ENCODE data around the gene DKK1.

DNA sequence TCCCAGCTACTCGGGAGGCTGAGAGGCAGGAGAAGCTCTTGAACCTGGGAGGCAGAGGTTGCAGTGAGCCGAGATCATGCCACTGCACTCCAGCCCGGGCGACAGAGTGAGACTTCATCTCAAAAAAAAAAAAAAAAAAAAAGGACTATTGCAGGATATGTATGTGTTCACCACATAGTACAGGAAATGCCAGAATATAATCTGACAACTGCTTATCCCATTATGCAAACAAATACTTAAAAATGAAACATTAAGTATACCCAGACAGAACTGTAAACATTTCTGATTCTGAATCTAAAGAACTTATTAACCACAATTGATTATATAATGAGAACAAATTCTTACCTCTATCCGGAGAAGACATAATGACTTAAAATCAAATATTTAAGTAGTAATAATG lies 18.7 kb downstream of the DKK1 start:
- TF ChIP-seq ZNF384 (IDR thresholded peaks at IDR 0.05) (no peak), TARDBP (IDR thresholded peaks at IDR 0.05) (no peak), FOXK2 (IDR thresholded peaks at IDR 0.05) (no peak), ELF4 (IDR thresholded peaks at IDR 0.05) (no peak), FOXM1 (IDR thresholded peaks at IDR 0.05; ENCODE audit: borderline replicate concordance) (no peak), SP1 (IDR thresholded peaks at IDR 0.05) (no peak), ARNT (IDR thresholded peaks at IDR 0.05) (no peak), BHLHE40 (IDR thresholded peaks at IDR 0.05; ENCODE audit: borderline replicate concordance) (no peak), SUZ12 (IDR thresholded peaks at IDR 0.05) (no peak), LEF1 (IDR thresholded peaks at IDR 0.05; ENCODE audit: borderline replicate concordance) (no peak), CTBP1 (IDR thresholded peaks at IDR 0.05; ENCODE audit: borderline replicate concordance) (no peak), NFRKB (IDR thresholded peaks at IDR 0.05) (no peak), L3MBTL2 (conservative IDR thresholded peaks at IDR 0.05) (no peak)
- TF ChIP-seq, protein P1, sequence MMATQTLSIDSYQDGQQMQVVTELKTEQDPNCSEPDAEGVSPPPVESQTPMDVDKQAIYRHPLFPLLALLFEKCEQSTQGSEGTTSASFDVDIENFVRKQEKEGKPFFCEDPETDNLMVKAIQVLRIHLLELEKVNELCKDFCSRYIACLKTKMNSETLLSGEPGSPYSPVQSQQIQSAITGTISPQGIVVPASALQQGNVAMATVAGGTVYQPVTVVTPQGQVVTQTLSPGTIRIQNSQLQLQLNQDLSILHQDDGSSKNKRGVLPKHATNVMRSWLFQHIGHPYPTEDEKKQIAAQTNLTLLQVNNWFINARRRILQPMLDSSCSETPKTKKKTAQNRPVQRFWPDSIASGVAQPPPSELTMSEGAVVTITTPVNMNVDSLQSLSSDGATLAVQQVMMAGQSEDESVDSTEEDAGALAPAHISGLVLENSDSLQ (IDR thresholded peaks at IDR 0.05) = no peak

Measured in HEK293T (cell line).